Measurements from ENCODE around the gene ZDHHC14. TPM values are rescaled to one million over a fixed set of nuclear protein-coding genes. Genes with fewer than 3 reads are reported as not detected.

The ZDHHC14 gene
- total RNA-seq, 1 experiment from 2014 or later = 1.7 TPM

- no peak for DNase-seq
- H3K27me3 ChIP-seq (ENCODE audit: insufficient read depth, low read length) = no peaks in the 10 kb centered on the region
- Mint-ChIP-seq H3K4me1 (peaks cover 2 to 10% of the 10 kb centered on the region in 2 experiments), H3K27ac (no peak overlapping the region; a peak in 1 of 7 replicates), H3K4me3 (no peak overlapping the region), H3K27me3 (ENCODE audit: low read depth) (no peaks in the 10 kb centered on the region), H3K36me3 (ENCODE audit: insufficient read depth in 1 of 3, low read depth in 3 of 3) (no peaks in the 10 kb centered on the region), H3K9me3 (no peaks in the 10 kb centered on the region)
- H2BK15ac ChIP-seq (ENCODE audit: low read depth, low read length) = no peak overlapping the region
- TF ChIP-seq CTCF (conservative IDR thresholded peaks at IDR 0.05) = no peak
- no peak overlapping the region for H3K27ac ChIP-seq (ENCODE audit: insufficient read length, low read depth, low read length)
- no peak overlapping the region for H4K8ac ChIP-seq (replicated peaks; ENCODE audit: insufficient read length, low read depth, low read length)
- no peaks in the 10 kb centered on the region for H4K20me1 ChIP-seq (ENCODE audit: control insufficient read depth, insufficient read depth, insufficient read length)
- H3T11ph ChIP-seq (ENCODE audit: low read length) = no peak overlapping the region
- no peaks in the 10 kb centered on the region for H3K4me1 ChIP-seq (ENCODE audit: insufficient read depth, low read length)
- no peak overlapping the region for H3K14ac ChIP-seq (ENCODE audit: insufficient read depth, low read length)
- H3K4me2 ChIP-seq (ENCODE audit: insufficient read depth, insufficient read length, low read length) = no peak overlapping the region
- H2BK12ac ChIP-seq (ENCODE audit: insufficient read length, low read depth, low read length) = no peak overlapping the region
- no peak overlapping the region for H3K9ac ChIP-seq (ENCODE audit: extremely low read depth, insufficient read length, low read length)
- H3K56ac ChIP-seq (ENCODE audit: insufficient read length, low read depth, low read length) = no peak overlapping the region
- no peaks in the 10 kb centered on the region for H3K79me2 ChIP-seq (ENCODE audit: insufficient read depth, low read length)
- no peak overlapping the region for H3K4ac ChIP-seq (ENCODE audit: low read depth, low read length)
- H4K5ac ChIP-seq (ENCODE audit: insufficient read length, low read depth, low read length) = no peak overlapping the region
- WGBS (ENCODE audit: extremely low coverage, insufficient read length, low lambda C conversion rate) = no CpG with 5 or more reads among the region's 8 CpGs
- H2AK5ac ChIP-seq (ENCODE audit: insufficient read length, low read length) = no peak overlapping the region
- no peak overlapping the region for H2AFZ ChIP-seq (ENCODE audit: low read length)
- H3K23ac ChIP-seq (ENCODE audit: insufficient read length, low read depth, low read length) = no peak overlapping the region
- no peak overlapping the region for H3K18ac ChIP-seq (ENCODE audit: insufficient read length, low read depth, low read length)
- H3K9me3 ChIP-seq (ENCODE audit: control insufficient read depth, low read depth, low read length) = no peaks in the 10 kb centered on the region
- no peak overlapping the region for H2BK120ac ChIP-seq (ENCODE audit: low read depth, low read length, poor library complexity, severe bottlenecking)
- H2BK20ac ChIP-seq (ENCODE audit: low read depth, low read length, poor library complexity, severe bottlenecking) = no peak overlapping the region
- H3K23me2 ChIP-seq (ENCODE audit: insufficient read length, low read depth, low read length, poor library complexity, severe bottlenecking) = no peaks in the 10 kb centered on the region
- H2BK5ac ChIP-seq (ENCODE audit: insufficient read length, low read length) = no peak overlapping the region
- H4K91ac ChIP-seq (ENCODE audit: insufficient read length, low read depth, low read length) = no peak overlapping the region
- no peaks in the 10 kb centered on the region for H3K79me1 ChIP-seq (ENCODE audit: insufficient read depth, low read depth, low read length, poor library complexity, severe bottlenecking)
Observed at GRCh38 chr6:157637941-157638662, 257.1 kb downstream of the ZDHHC14 start.

All from H9 (cell line).